Measurements from ENCODE around the gene FILIP1.
"Not testable (repeated sequence)": the region's sequence is repeated elsewhere in the genome, so short reads cannot be mapped to it uniquely, and the experiment has no call there.

Gene FILIP1

GRCh38 chr6:75449630-75450206 lies 43.9 kb downstream of the FILIP1 start:
- DNase-seq = no peak

- DNase-seq = no peak
Measured at GRCh38 chr6:75446241-75446880, 47.2 kb downstream of the FILIP1 start.

- no peak for DNase-seq
Measured at GRCh38 chr6:75445738-75446137, 47.9 kb downstream of the FILIP1 start.

GRCh38 chr6:75444899-75445298 lies 48.7 kb downstream of the FILIP1 start:
- DNase-seq = no peak

GRCh38 chr6:75441883-75442282 lies 51.7 kb downstream of the FILIP1 start:
- DNase-seq = not testable (repeated sequence)

- DNase-seq = not testable (repeated sequence)
Measured at GRCh38 chr6:75441479-75441878, 52.1 kb downstream of the FILIP1 start.

GRCh38 chr6:75438442-75439116 lies 55.0 kb downstream of the FILIP1 start:
- no peak for DNase-seq

- DNase-seq = no peak
Measured at GRCh38 chr6:75438013-75438431, 55.6 kb downstream of the FILIP1 start.

GRCh38 chr6:75437421-75437891 lies 56.1 kb downstream of the FILIP1 start:
- no peak for DNase-seq

GRCh38 chr6:75436869-75437268 lies 56.7 kb downstream of the FILIP1 start:
- DNase-seq = no peak

GRCh38 chr6:75432809-75433208 lies 60.8 kb downstream of the FILIP1 start:
- DNase-seq = not testable (repeated sequence)

GRCh38 chr6:75431379-75431778 lies 62.2 kb downstream of the FILIP1 start:
- no peak for DNase-seq

- DNase-seq = no peak
Measured at GRCh38 chr6:75430631-75431325, 62.8 kb downstream of the FILIP1 start.

GRCh38 chr6:75429061-75429703 lies 64.4 kb downstream of the FILIP1 start:
- DNase-seq = no peak

GRCh38 chr6:75428204-75428603 lies 65.4 kb downstream of the FILIP1 start:
- DNase-seq = no peak

- DNase-seq = no peak
Measured at GRCh38 chr6:75427329-75427728, 66.3 kb downstream of the FILIP1 start.

GRCh38 chr6:75424618-75425548 lies 68.7 kb downstream of the FILIP1 start:
- no peak for DNase-seq

- DNase-seq = no peak
Measured at GRCh38 chr6:75423386-75423785, 70.2 kb downstream of the FILIP1 start.

GRCh38 chr6:75422024-75422639 lies 71.5 kb downstream of the FILIP1 start:
- no peak for DNase-seq

- no peak for DNase-seq
Measured at GRCh38 chr6:75421316-75422023, 72.1 kb downstream of the FILIP1 start.

- no peak for DNase-seq
Measured at GRCh38 chr6:75419980-75420379, 73.6 kb downstream of the FILIP1 start.

All from NCI-H2171 (cell line).